Dermis lymphatic vessel endothelial cell (primary cell): Measurements from ENCODE around the gene RGS7BP. TPM values are rescaled to one million over a fixed set of nuclear protein-coding genes. Genes with fewer than 3 reads are reported as not detected.

Experiments
- total RNA-seq: library from RNA; depleted of rRNA; stranded (reverse); fragments of >200 nt; gene quantifications from 2 replicates; pipeline ENCODE4 v1.2.1, GENCODE V29; 2014

Gene RGS7BP
- not detected in 2 replicates for total RNA-seq

DNA sequence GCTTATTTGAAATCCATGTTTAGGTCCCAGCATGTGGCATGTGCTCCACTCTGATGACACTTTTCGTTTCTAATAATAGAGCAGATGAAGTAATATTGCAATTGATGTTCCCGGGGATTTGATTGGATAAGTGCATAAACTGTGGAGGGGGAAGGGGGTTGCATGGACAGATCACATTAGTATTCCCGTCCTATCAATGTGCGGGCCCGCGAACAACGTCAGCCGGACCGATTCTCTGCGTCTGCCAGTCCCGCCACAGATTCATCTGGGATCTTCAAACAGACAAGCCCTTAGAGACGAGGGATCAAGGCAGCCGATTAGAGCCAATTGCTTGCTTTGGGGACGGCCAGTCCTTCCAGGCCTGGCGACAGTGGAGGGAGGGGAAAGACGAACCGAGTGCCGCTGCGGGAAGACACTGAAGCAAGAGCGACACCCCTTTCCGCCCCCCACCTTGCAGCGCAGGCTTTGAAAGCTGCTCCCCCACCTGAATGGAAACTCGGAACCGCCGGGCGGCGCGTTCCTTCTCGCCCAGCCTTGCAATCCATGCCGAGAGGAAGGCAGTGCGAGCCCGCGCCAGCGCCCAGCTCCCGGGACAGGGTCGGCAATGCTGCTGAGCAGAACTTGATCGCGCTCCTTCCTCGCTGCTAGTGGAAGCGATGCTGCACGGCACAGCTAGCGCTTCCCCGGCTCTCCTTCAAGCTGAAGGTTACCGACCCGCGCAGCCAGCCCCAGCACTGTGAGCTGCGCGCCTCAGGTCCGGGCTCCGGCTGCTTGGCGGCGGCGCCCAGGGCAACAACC, at the start of gene RGS7BP:
Gene RGS7BP, plus strand, starts transcription at position 247 of the 798 bp plus-strand sequence. CDS start 610 bp downstream, outside the sequence.

Other genes starting within 250 kb of the RGS7BP start
- not detected in 2 replicates for gene SHISAL2B, start 184.5 kb downstream of the RGS7BP start, total RNA-seq